C4-2B (cell line): ENCODE data around the gene KLHL21.

Experiments
- H3K27ac ChIP-seq: fragments of 450-650 bp; 2 replicates; pipeline ENCODE4 v1.5.1; 2017
- CTCF ChIP-seq: fragments of 450-650 bp; conservative IDR thresholded peaks from 2 replicates; pipeline ENCODE4 v1.5.1; 2017; ENCODE audit warnings: mild to moderate bottlenecking
- ZFX ChIP-seq: fragments of 450-650 bp; IDR thresholded peaks from 2 replicates; pipeline ENCODE4 v1.6.1; 2017

Gene KLHL21

GRCh38 chr1:6613361-6614018 lies 10.8 kb upstream of the KLHL21 start, which contains the start of gene PHF13:
Gene PHF13, plus strand, starts transcription at chr1:6613731. Its CDS starts 336 bp downstream, at chr1:6614067.
- peak within 1 kb of the TSS; percentile 87 for H3K27ac ChIP-seq
- no peak for TF ChIP-seq CTCF
- TF ChIP-seq ZFX, result no peak

- peak overlapping the region; percentile 87 for H3K27ac ChIP-seq
- TF ChIP-seq CTCF (no peak), ZFX (peak; percentile 65; the same call in 1 of the 2 replicates)
Measured at GRCh38 chr1:6612641-6613360, 10.1 kb upstream of the KLHL21 start.

- TF ChIP-seq CTCF (no peak), ZFX (no peak)
- H3K27ac ChIP-seq, result no peak overlapping the region; the same call in 1 of the 2 replicates
Measured at GRCh38 chr1:6603915-6604558, 1.4 kb upstream of the KLHL21 start.

DNA sequence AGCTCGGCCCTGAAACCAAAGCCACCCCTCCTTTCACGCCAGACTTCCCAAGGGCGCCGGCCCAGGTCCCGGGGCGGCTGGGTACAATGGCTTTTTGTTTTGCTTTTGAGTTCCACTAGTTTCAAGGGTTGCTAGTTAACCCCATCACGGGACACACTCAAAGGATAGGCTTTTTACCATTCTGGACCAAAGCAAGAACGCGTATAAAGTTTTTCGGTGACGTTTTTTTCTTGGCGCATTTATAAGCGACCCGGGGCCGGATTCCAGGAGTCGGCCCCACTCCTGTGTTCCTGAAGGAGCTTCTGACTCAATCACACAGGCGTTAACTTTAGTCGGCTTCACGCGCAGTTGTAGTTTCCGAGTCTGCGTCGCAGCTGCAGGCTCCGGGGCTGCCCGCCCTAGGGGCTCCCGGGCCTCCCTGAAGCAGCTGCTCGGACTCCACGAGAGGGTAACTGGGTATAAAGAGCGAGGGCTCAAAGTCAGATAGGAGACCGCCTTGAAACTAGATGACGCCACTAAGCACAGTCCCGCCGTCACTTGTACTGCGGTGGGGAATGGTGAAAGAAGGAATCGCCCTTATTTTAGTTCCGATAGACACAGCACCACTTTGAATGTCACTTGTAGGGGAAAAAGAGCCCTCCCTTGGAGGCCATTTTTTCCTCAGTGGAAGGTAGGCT lies 707 bp upstream of the KLHL21 start:
- H3K27ac ChIP-seq, result peak overlapping the region; percentile 94
- TF ChIP-seq CTCF, result no peak
- TF ChIP-seq ZFX, result no peak

DNA sequence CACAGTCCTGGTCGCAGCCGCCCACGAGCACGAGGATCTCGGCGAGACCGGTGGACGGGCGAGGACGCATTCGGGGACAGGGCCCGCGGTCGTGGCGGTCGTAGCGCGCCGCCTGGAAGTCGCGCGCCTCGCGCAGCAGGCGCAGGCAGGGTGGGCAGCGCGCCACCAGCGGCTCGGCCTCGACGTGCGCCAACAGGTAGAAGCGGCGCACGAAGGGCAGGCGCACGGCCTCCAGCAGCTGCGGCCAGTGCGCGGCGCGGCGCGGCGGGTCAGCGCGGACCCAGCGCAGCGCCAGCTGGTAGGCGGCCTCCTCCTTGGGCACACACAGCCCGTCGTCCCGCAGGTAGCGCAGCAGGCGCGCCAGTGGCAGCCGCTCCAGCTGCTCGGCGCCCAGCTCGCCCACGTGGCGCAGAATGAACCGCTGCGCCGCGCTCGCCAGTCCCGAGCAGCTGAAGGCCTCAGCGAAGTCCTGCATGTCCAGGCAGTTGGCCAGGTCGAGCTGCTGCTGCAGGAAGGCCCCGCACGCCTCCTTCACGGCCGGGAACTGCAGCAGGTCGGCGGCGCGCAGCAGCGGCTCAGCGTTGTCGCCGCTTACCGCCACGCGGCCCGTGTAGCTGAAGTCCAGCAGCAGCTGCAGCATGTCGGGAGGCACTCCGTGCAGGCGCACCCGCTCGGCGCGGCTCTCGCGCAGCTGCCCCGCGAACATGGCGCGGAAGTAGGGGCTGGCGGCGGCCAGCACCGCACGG lies 573 bp downstream of the KLHL21 start:
- TF ChIP-seq CTCF, result no peak
- TF ChIP-seq ZFX, result peak; percentile 94
- H3K27ac ChIP-seq, result peak overlapping the region; percentile 94

GRCh38 chr1:6601049-6601922 lies 1.4 kb downstream of the KLHL21 start:
- peak overlapping the region; percentile 94 for H3K27ac ChIP-seq
- no peak for TF ChIP-seq CTCF
- TF ChIP-seq ZFX, result no peak
